Measurements from ENCODE around the gene ADA.

ADA gene

GRCh38 chr20:44629542-44629941 lies 22.0 kb downstream of the ADA start:
- Histone ChIP-seq H3K27ac (ENCODE audit: low read depth, low read length) (no peak overlapping the region), H3K4me1 (ENCODE audit: insufficient read depth, low read length) (no peaks in the 10 kb centered on the region), H3K9me3 (ENCODE audit: low read length) (no peaks in the 10 kb centered on the region), H3K4me3 (ENCODE audit: low read depth in 1 of 2, low read length in 2 of 2) (no peak overlapping the region), H3K9ac (ENCODE audit: low read length) (no peak overlapping the region), H3K36me3 (ENCODE audit: insufficient read depth, low read length) (peaks cover 17% of the 10 kb centered on the region), H3K27me3 (ENCODE audit: control insufficient read depth in 1 of 2, insufficient read depth in 2 of 2, low read length in 2 of 2) (no peaks in the 10 kb centered on the region)

GRCh38 chr20:44629017-44629385 lies 22.5 kb downstream of the ADA start:
- H3K4me3 ChIP-seq (ENCODE audit: low read depth in 1 of 2, low read length in 2 of 2) = no peak overlapping the region
- no peak overlapping the region for H3K27ac ChIP-seq (ENCODE audit: low read depth, low read length)
- no peak overlapping the region for H3K9ac ChIP-seq (ENCODE audit: low read length)
- H3K36me3 ChIP-seq (ENCODE audit: insufficient read depth, low read length) = peaks cover 14% of the 10 kb centered on the region
- H3K27me3 ChIP-seq (ENCODE audit: control insufficient read depth in 1 of 2, insufficient read depth in 2 of 2, low read length in 2 of 2) = no peaks in the 10 kb centered on the region
- H3K4me1 ChIP-seq (ENCODE audit: insufficient read depth, low read length) = no peaks in the 10 kb centered on the region
- no peaks in the 10 kb centered on the region for H3K9me3 ChIP-seq (ENCODE audit: low read length)

GRCh38 chr20:44627364-44628010 lies 24.0 kb downstream of the ADA start:
- H3K27ac ChIP-seq (ENCODE audit: low read depth, low read length) = no peak overlapping the region
- H3K4me1 ChIP-seq (ENCODE audit: insufficient read depth, low read length) = no peaks in the 10 kb centered on the region
- H3K36me3 ChIP-seq (ENCODE audit: insufficient read depth, low read length) = peaks cover 17% of the 10 kb centered on the region

GRCh38 chr20:44626278-44626677 lies 25.2 kb downstream of the ADA start:
- Histone ChIP-seq H3K27me3 (ENCODE audit: control insufficient read depth in 1 of 2, insufficient read depth in 2 of 2, low read length in 2 of 2) (no peaks in the 10 kb centered on the region), H3K36me3 (ENCODE audit: insufficient read depth, low read length) (peaks cover 26% of the 10 kb centered on the region), H3K27ac (ENCODE audit: low read depth, low read length) (no peak overlapping the region), H3K9me3 (ENCODE audit: low read length) (no peaks in the 10 kb centered on the region), H3K4me1 (ENCODE audit: insufficient read depth, low read length) (no peaks in the 10 kb centered on the region), H3K4me3 (ENCODE audit: low read depth in 1 of 2, low read length in 2 of 2) (no peak overlapping the region), H3K9ac (ENCODE audit: low read length) (no peak overlapping the region)

More at GRCh38 chr20:44627364-44628010, 24.0 kb downstream of the ADA start:
- H3K9me3 ChIP-seq (ENCODE audit: low read length) = no peaks in the 10 kb centered on the region
- H3K27me3 ChIP-seq (ENCODE audit: control insufficient read depth in 1 of 2, insufficient read depth in 2 of 2, low read length in 2 of 2) = no peaks in the 10 kb centered on the region
- no peak overlapping the region for H3K4me3 ChIP-seq (ENCODE audit: low read depth in 1 of 2, low read length in 2 of 2)
- no peak overlapping the region for H3K9ac ChIP-seq (ENCODE audit: low read length)

GRCh38 chr20:44625361-44625760 lies 26.1 kb downstream of the ADA start:
- Histone ChIP-seq H3K27ac (ENCODE audit: low read depth, low read length) (no peak overlapping the region), H3K4me1 (ENCODE audit: insufficient read depth, low read length) (no peaks in the 10 kb centered on the region), H3K9me3 (ENCODE audit: low read length) (no peaks in the 10 kb centered on the region), H3K4me3 (ENCODE audit: low read depth in 1 of 2, low read length in 2 of 2) (no peak overlapping the region), H3K27me3 (ENCODE audit: control insufficient read depth in 1 of 2, insufficient read depth in 2 of 2, low read length in 2 of 2) (no peaks in the 10 kb centered on the region), H3K36me3 (ENCODE audit: insufficient read depth, low read length) (peaks cover 34% of the 10 kb centered on the region), H3K9ac (ENCODE audit: low read length) (no peak overlapping the region)

- H3K9me3 ChIP-seq (ENCODE audit: low read length) = no peaks in the 10 kb centered on the region
- no peak overlapping the region for H3K27ac ChIP-seq (ENCODE audit: low read depth, low read length)
- H3K4me1 ChIP-seq (ENCODE audit: insufficient read depth, low read length) = no peaks in the 10 kb centered on the region
- H3K27me3 ChIP-seq (ENCODE audit: control insufficient read depth in 1 of 2, insufficient read depth in 2 of 2, low read length in 2 of 2) = no peaks in the 10 kb centered on the region
- no peak overlapping the region for H3K4me3 ChIP-seq (ENCODE audit: low read depth in 1 of 2, low read length in 2 of 2)
- H3K9ac ChIP-seq (ENCODE audit: low read length) = no peak overlapping the region
- peaks cover 40% of the 10 kb centered on the region for H3K36me3 ChIP-seq (ENCODE audit: insufficient read depth, low read length)
These were observed 26.7 kb downstream of the ADA start for GRCh38 chr20:44624743-44625271.

GRCh38 chr20:44624152-44624551 lies 27.3 kb downstream of the ADA start:
- Histone ChIP-seq H3K9me3 (ENCODE audit: low read length) (no peaks in the 10 kb centered on the region), H3K27ac (ENCODE audit: low read depth, low read length) (no peak overlapping the region), H3K4me3 (ENCODE audit: low read depth in 1 of 2, low read length in 2 of 2) (no peak overlapping the region), H3K9ac (ENCODE audit: low read length) (no peak overlapping the region), H3K36me3 (ENCODE audit: insufficient read depth, low read length) (peaks cover 45% of the 10 kb centered on the region), H3K4me1 (ENCODE audit: insufficient read depth, low read length) (no peaks in the 10 kb centered on the region), H3K27me3 (ENCODE audit: control insufficient read depth in 1 of 2, insufficient read depth in 2 of 2, low read length in 2 of 2) (no peaks in the 10 kb centered on the region)

- H3K9me3 ChIP-seq (ENCODE audit: low read length) = no peaks in the 10 kb centered on the region
- no peak overlapping the region for H3K9ac ChIP-seq (ENCODE audit: low read length)
- no peaks in the 10 kb centered on the region for H3K27me3 ChIP-seq (ENCODE audit: control insufficient read depth in 1 of 2, insufficient read depth in 2 of 2, low read length in 2 of 2)
- peaks cover 56% of the 10 kb centered on the region for H3K36me3 ChIP-seq (ENCODE audit: insufficient read depth, low read length)
- H3K4me1 ChIP-seq (ENCODE audit: insufficient read depth, low read length) = no peaks in the 10 kb centered on the region
- H3K4me3 ChIP-seq (ENCODE audit: low read depth in 1 of 2, low read length in 2 of 2) = no peak overlapping the region
- no peak overlapping the region for H3K27ac ChIP-seq (ENCODE audit: low read depth, low read length)
These were observed 28.8 kb downstream of the ADA start for GRCh38 chr20:44622501-44623270.

- Histone ChIP-seq H3K27ac (ENCODE audit: low read depth, low read length) (no peak overlapping the region), H3K27me3 (ENCODE audit: control insufficient read depth in 1 of 2, insufficient read depth in 2 of 2, low read length in 2 of 2) (no peaks in the 10 kb centered on the region), H3K4me3 (ENCODE audit: low read depth in 1 of 2, low read length in 2 of 2) (no peak overlapping the region), H3K9me3 (ENCODE audit: low read length) (no peaks in the 10 kb centered on the region), H3K36me3 (ENCODE audit: insufficient read depth, low read length) (peaks cover 61% of the 10 kb centered on the region), H3K4me1 (ENCODE audit: insufficient read depth, low read length) (peaks cover 3% of the 10 kb centered on the region), H3K9ac (ENCODE audit: low read length) (no peak overlapping the region)
These were observed 29.6 kb downstream of the ADA start for GRCh38 chr20:44621939-44622338.

GRCh38 chr20:44621325-44621724 lies 30.2 kb downstream of the ADA start:
- H3K27me3 ChIP-seq (ENCODE audit: control insufficient read depth in 1 of 2, insufficient read depth in 2 of 2, low read length in 2 of 2) = no peaks in the 10 kb centered on the region
- H3K4me1 ChIP-seq (ENCODE audit: insufficient read depth, low read length) = peaks cover 10% of the 10 kb centered on the region
- H3K9me3 ChIP-seq (ENCODE audit: low read length) = no peaks in the 10 kb centered on the region
- H3K36me3 ChIP-seq (ENCODE audit: insufficient read depth, low read length) = peaks cover 67% of the 10 kb centered on the region
- H3K4me3 ChIP-seq (ENCODE audit: low read depth in 1 of 2, low read length in 2 of 2) = no peak overlapping the region
- no peak overlapping the region for H3K9ac ChIP-seq (ENCODE audit: low read length)
- no peak overlapping the region for H3K27ac ChIP-seq (ENCODE audit: low read depth, low read length)

GRCh38 chr20:44620030-44620429 lies 31.5 kb downstream of the ADA start:
- no peak overlapping the region for H3K27ac ChIP-seq (ENCODE audit: low read depth, low read length)
- H3K27me3 ChIP-seq (ENCODE audit: control insufficient read depth in 1 of 2, insufficient read depth in 2 of 2, low read length in 2 of 2) = no peaks in the 10 kb centered on the region
- no peak overlapping the region for H3K9ac ChIP-seq (ENCODE audit: low read length)
- H3K36me3 ChIP-seq (ENCODE audit: insufficient read depth, low read length) = peaks cover 73% of the 10 kb centered on the region
- peaks cover 22% of the 10 kb centered on the region for H3K4me1 ChIP-seq (ENCODE audit: insufficient read depth, low read length)
- no peaks in the 10 kb centered on the region for H3K9me3 ChIP-seq (ENCODE audit: low read length)
- no peak overlapping the region for H3K4me3 ChIP-seq (ENCODE audit: low read depth in 1 of 2, low read length in 2 of 2)

Measured in muscle layer of colon (tissue), 2 donors.